Activated CD8-positive, alpha-beta T cell treated with anti-CD3 and anti-CD28 coated beads, Interleukin-2, amount 10 ng/mL, durations not matched to agents 7 days and 5 days (primary cell): ENCODE results near the gene COL18A1. TPM values are rescaled to one million over a fixed set of nuclear protein-coding genes. Genes with fewer than 3 reads are reported as not detected.

Experiments used
- ATAC-seq: fragments of 150-1000 bp; cut with Tn5 transposase; one replicate; pipeline ENCODE4 v1.10.0; 2021; ENCODE audit warnings: moderate library complexity
- CTCF ChIA-PET: fragments of 350-600 bp; sonication (Branson Sonifier 250); formaldehyde crosslinking; loops from one replicate; lab custom pipeline; 2021; ENCODE audit warnings: antibody characterized with exemption; lab: Charles Lee
- POLR2A ChIA-PET: fragments of 350-600 bp; sonication (Branson Sonifier 250); formaldehyde crosslinking; loops from one replicate; lab custom pipeline; 2021; ENCODE audit warnings: antibody characterized with exemption; lab: Charles Lee
- DNase-seq: peaks from one replicate; pipeline ENCODE4 v3.0.0-alpha.2; 2020
- H3K27ac Mint-ChIP-seq: one replicate; pipeline ENCODE4 v1.8.0; 2021; ENCODE audit warnings: mild to moderate bottlenecking, mixed read lengths
- H3K27me3 Mint-ChIP-seq: one replicate; pipeline ENCODE4 v1.8.0; 2021; ENCODE audit warnings: low read depth, mixed read lengths
- H3K36me3 Mint-ChIP-seq: one replicate; pipeline ENCODE4 v1.8.0; 2021; ENCODE audit warnings: low read depth, mixed read lengths
- H3K4me1 Mint-ChIP-seq: one replicate; pipeline ENCODE4 v1.8.0; 2021; ENCODE audit warnings: low read depth, mixed read lengths
- H3K4me3 Mint-ChIP-seq: one replicate; pipeline ENCODE4 v1.8.0; 2021; ENCODE audit warnings: mild to moderate bottlenecking, mixed read lengths
- H3K9me3 Mint-ChIP-seq: one replicate; pipeline ENCODE4 v1.8.0; 2022; ENCODE audit warnings: mixed read lengths; ENCODE audit not compliant: insufficient read depth
- total RNA-seq, 2 experiments: library from RNA; stranded (reverse); gene quantifications; one replicate each; pipeline ENCODE4 v1.2.3, GENCODE V29; 2021

COL18A1 gene
- total RNA-seq, 2 experiments from 2014 or later: 24.1 to 28.7 TPM

- ATAC-seq: no peak
- CTCF ChIA-PET: no interaction called here
- no peak for DNase-seq
Measured at GRCh38 chr21:45457161-45457831, 52.3 kb downstream of the COL18A1 start.

GRCh38 chr21:45457832-45458172 lies 52.8 kb downstream of the COL18A1 start:
- DNase-seq (no peak), ATAC-seq (no peak)
- ChIA-PET POLR2A (no interaction called here), CTCF (no interaction called here)
- H3K9me3 Mint-ChIP-seq: no peaks in the 10 kb centered on the region
- peaks cover 4% of the 10 kb centered on the region for H3K4me1 Mint-ChIP-seq
- H3K27me3 Mint-ChIP-seq: peaks cover 8% of the 10 kb centered on the region
- no peaks in the 10 kb centered on the region for H3K36me3 Mint-ChIP-seq
- no peak overlapping the region for H3K4me3 Mint-ChIP-seq
- no peak overlapping the region for H3K27ac Mint-ChIP-seq

More at GRCh38 chr21:45457161-45457831, 52.3 kb downstream of the COL18A1 start:
- Mint-ChIP-seq H3K9me3 (no peaks in the 10 kb centered on the region), H3K4me1 (peaks cover 4% of the 10 kb centered on the region), H3K4me3 (no peak overlapping the region), H3K36me3 (no peaks in the 10 kb centered on the region), H3K27ac (no peak overlapping the region), H3K27me3 (peaks cover 3% of the 10 kb centered on the region)
- POLR2A ChIA-PET: no interaction called here

GRCh38 chr21:45458281-45459170 lies 53.6 kb downstream of the COL18A1 start:
- POLR2A ChIA-PET: no interaction called here
- no peak for DNase-seq
- no peak for ATAC-seq
- Mint-ChIP-seq H3K27ac (no peak overlapping the region), H3K4me1 (peaks cover 4% of the 10 kb centered on the region), H3K9me3 (no peaks in the 10 kb centered on the region), H3K27me3 (peaks cover 10% of the 10 kb centered on the region), H3K4me3 (no peak overlapping the region), H3K36me3 (no peaks in the 10 kb centered on the region)
- CTCF ChIA-PET: no interaction called here

DNA sequence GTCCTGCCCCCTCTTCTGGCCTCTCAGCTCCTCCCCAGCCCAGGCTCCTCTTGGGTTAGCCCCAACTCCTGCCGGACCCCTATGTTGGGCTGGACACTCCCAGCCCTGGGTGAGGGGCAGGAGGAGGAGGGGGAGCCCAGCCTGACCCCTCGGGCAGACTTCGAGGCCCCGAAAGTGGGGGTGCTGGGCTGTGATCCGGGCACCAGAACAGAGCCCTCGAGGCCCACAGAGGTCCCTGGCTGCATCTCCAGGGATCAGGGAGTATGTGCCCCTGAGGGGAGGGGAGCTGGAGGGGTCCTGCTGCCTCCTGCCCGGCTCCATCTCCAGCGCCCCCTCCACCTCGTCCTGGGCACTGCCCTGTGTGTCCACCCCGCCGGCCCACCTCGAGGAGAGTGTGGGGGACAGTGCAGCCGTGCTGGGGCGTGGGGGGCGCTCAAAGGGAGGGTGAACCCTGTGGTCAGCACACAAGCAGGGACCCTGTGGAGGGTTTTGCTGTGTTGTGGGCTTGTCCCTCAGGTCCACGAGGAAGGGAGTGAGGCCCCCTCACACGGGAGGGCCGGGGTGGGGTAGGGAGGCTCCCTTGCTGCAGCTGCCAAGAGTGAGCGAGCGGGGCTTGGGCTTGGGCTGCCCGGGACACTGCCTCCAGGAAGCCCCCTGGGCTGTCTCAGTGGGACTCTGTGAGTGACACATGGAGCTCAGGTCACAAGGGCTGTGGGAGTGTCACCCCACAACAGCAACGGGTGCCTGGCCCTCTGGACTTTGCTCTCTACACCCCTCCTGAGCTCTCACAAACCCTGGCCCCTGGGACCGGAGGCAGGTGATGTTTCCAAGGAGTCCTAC lies 54.4 kb downstream of the COL18A1 start:
- no peaks in the 10 kb centered on the region for H3K9me3 Mint-ChIP-seq
- ATAC-seq: no peak
- POLR2A ChIA-PET: no interaction called here
- CTCF ChIA-PET: no interaction called here
- DNase-seq: no peak
- H3K36me3 Mint-ChIP-seq: no peaks in the 10 kb centered on the region
- no peak overlapping the region for H3K4me3 Mint-ChIP-seq
- H3K27ac Mint-ChIP-seq: no peak overlapping the region
- H3K4me1 Mint-ChIP-seq: peaks cover 4% of the 10 kb centered on the region
- H3K27me3 Mint-ChIP-seq: peaks cover 12% of the 10 kb centered on the region

- H3K36me3 Mint-ChIP-seq: no peaks in the 10 kb centered on the region
- ChIA-PET CTCF (no interaction called here), POLR2A (no interaction called here)
Measured at GRCh38 chr21:45460011-45460565, 55.1 kb downstream of the COL18A1 start.

DNA sequence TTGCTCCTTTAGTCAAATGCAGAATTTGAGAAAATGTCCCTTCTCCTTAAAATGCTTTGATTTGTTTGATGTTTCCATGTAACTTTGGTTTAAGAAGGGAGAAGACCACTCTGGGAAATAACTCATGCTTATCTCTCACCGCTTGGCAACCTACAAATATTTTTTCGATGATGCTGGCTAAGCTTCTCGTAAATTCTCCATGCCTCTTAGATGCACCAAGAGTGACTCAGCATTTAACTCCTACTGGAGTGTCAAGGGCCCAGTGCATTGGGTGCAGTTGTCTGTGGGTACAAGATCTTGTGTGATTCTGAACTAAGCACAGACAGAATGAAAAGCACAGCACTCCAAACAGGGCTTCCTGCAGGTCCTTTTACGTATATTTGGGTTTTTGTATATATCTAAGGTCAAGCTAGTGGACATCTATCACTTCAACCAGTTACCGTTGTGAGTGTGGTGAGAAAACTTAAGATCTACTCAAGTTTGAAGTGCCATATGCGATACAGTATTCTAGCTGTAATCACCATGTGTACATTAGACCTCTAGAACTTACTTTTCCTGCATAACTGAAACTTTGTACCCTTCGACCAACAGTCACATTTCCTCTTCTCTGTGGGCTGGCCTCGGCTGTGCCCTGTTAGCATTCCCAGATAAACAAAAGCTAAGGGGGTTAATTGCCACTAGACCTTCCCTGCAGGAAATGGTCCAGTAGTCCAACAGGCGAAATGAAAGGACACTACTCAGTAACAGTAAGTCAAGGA lies 55.8 kb downstream of the COL18A1 start:
- DNase-seq (no peak), ATAC-seq (no peak)
- Mint-ChIP-seq H3K4me1 (no peaks in the 10 kb centered on the region), H3K36me3 (no peaks in the 10 kb centered on the region), H3K4me3 (no peak overlapping the region), H3K9me3 (no peaks in the 10 kb centered on the region), H3K27ac (no peak overlapping the region), H3K27me3 (peaks cover 12% of the 10 kb centered on the region)
- ChIA-PET POLR2A (no interaction called here), CTCF (no interaction called here)

More at GRCh38 chr21:45460011-45460565, 55.1 kb downstream of the COL18A1 start:
- peaks cover 12% of the 10 kb centered on the region for H3K27me3 Mint-ChIP-seq
- no peak for ATAC-seq
- no peak overlapping the region for H3K27ac Mint-ChIP-seq
- peaks cover 4% of the 10 kb centered on the region for H3K4me1 Mint-ChIP-seq
- no peak for DNase-seq
- no peak overlapping the region for H3K4me3 Mint-ChIP-seq
- H3K9me3 Mint-ChIP-seq: no peaks in the 10 kb centered on the region

GRCh38 chr21:45461369-45461750 lies 56.4 kb downstream of the COL18A1 start:
- no peaks in the 10 kb centered on the region for H3K9me3 Mint-ChIP-seq
- no peaks in the 10 kb centered on the region for H3K36me3 Mint-ChIP-seq
- CTCF ChIA-PET: interaction anchor here (1.1 kb wide), 1 partner anchor 321 kb away, joined by 3 read pairs; no protein-coding TSS in a partner anchor
- POLR2A ChIA-PET: no interaction called here
- no peak overlapping the region for H3K27ac Mint-ChIP-seq
- DNase-seq (no peak), ATAC-seq (no peak)
- H3K4me1 Mint-ChIP-seq: no peaks in the 10 kb centered on the region
- H3K4me3 Mint-ChIP-seq: no peak overlapping the region
- peaks cover 12% of the 10 kb centered on the region for H3K27me3 Mint-ChIP-seq

DNA sequence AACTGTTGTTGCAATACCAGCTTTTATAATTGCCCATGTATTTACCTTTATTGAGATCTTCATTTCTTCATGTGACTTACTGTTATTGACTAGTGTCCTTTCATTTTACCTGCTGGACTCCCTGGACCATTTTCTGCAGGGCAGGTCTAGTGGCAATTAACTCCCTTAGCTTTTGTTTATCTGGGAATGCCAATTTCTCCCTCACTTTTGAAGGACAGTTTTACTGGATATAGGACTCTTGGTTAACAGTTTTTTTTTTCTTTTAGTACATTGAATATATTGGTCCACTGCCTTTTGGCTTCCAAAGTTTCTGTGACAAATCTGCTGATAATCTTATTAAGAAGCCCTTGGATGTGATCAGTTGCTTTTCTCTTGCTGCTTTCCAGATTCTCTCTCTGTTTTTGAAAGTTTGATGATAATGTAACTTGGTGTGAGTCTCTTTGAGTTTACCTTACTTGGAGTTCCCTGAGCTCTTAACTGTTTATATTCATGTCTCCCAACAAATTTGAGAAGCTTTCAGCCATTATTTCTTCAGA lies 56.9 kb downstream of the COL18A1 start:
- CTCF ChIA-PET: interaction anchor here (1.0 to 1.1 kb wide), 2 partner anchors 17 to 321 kb away, joined by 3 read pairs; no protein-coding TSS in a partner anchor
- ATAC-seq: no peak

DNA sequence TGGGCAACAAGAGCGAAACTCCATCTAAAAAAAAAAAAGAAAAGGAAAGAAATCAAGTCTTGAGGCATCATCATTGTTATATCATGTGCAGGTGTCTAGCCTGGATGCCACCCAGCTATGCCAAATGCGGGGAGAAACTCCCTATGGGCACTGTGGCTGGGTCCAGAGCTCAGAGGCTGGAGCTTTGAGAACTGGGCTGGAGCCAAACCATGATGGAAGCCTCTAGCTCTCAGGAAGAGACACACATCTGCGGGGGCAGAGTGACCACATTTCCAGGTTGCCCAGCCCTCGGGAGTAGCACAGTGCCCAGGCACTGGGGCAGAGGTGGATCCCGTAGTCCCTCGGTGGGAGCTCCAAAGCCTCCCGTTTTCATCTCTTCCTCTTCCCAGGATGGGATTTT lies 58.9 kb downstream of the COL18A1 start:
- H3K27me3 Mint-ChIP-seq: peaks cover 12% of the 10 kb centered on the region
- ChIA-PET CTCF (no interaction called here), POLR2A (no interaction called here)
- ATAC-seq (no peak), DNase-seq (no peak)
- no peaks in the 10 kb centered on the region for H3K4me1 Mint-ChIP-seq
- H3K36me3 Mint-ChIP-seq: no peaks in the 10 kb centered on the region
- H3K9me3 Mint-ChIP-seq: no peaks in the 10 kb centered on the region
- H3K27ac Mint-ChIP-seq: no peak overlapping the region
- H3K4me3 Mint-ChIP-seq: no peak overlapping the region

More for the DNA sequence above, 56.9 kb downstream of the COL18A1 start:
- Mint-ChIP-seq H3K4me3 (no peak overlapping the region), H3K4me1 (no peaks in the 10 kb centered on the region), H3K27me3 (peaks cover 12% of the 10 kb centered on the region), H3K27ac (no peak overlapping the region), H3K9me3 (no peaks in the 10 kb centered on the region), H3K36me3 (no peaks in the 10 kb centered on the region)
- no peak for DNase-seq
- POLR2A ChIA-PET: no interaction called here

DNA sequence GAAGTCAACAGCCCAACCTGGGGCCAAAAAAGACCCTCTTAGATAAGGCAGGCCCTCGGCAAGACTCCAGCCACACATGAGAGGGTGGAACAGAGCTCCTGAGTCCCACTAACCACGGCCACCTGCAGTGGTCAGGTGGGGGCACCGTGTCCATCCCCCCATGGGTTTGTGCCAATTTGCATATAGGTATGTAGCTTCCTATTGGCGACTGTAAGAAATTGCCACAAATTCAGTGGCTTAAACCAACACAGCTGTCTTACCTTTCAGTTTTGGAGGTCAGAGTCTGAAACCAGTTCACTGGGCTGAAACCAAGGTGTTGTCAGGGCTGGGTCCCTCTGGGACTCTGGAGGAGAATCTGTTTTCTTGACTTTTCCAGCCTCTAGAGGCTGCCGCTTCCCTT lies 59.3 kb downstream of the COL18A1 start:
- ChIA-PET POLR2A (interaction anchor here (0.6 kb wide), 1 partner anchor 18 kb away, joined by 3 read pairs; no protein-coding TSS in a partner anchor), CTCF (no interaction called here)
- Mint-ChIP-seq H3K9me3 (no peaks in the 10 kb centered on the region), H3K4me1 (no peaks in the 10 kb centered on the region), H3K27me3 (peaks cover 12% of the 10 kb centered on the region), H3K27ac (no peak overlapping the region), H3K4me3 (no peak overlapping the region), H3K36me3 (no peaks in the 10 kb centered on the region)
- DNase-seq (no peak), ATAC-seq (no peak)

- CTCF ChIA-PET: interaction anchor here (0.6 kb wide), 1 partner anchor 32 kb away, joined by 3 read pairs; no protein-coding TSS in a partner anchor
- ATAC-seq (no peak), DNase-seq (no peak)
- Mint-ChIP-seq H3K27ac (no peak overlapping the region), H3K27me3 (peaks cover 12% of the 10 kb centered on the region), H3K36me3 (no peaks in the 10 kb centered on the region), H3K4me3 (no peak overlapping the region), H3K9me3 (no peaks in the 10 kb centered on the region), H3K4me1 (peaks cover 3% of the 10 kb centered on the region)
- POLR2A ChIA-PET: no interaction called here
Measured at GRCh38 chr21:45465105-45465504, 60.1 kb downstream of the COL18A1 start.
